ENCODE results near the gene OR10G3.

OR10G3 gene

DNA sequence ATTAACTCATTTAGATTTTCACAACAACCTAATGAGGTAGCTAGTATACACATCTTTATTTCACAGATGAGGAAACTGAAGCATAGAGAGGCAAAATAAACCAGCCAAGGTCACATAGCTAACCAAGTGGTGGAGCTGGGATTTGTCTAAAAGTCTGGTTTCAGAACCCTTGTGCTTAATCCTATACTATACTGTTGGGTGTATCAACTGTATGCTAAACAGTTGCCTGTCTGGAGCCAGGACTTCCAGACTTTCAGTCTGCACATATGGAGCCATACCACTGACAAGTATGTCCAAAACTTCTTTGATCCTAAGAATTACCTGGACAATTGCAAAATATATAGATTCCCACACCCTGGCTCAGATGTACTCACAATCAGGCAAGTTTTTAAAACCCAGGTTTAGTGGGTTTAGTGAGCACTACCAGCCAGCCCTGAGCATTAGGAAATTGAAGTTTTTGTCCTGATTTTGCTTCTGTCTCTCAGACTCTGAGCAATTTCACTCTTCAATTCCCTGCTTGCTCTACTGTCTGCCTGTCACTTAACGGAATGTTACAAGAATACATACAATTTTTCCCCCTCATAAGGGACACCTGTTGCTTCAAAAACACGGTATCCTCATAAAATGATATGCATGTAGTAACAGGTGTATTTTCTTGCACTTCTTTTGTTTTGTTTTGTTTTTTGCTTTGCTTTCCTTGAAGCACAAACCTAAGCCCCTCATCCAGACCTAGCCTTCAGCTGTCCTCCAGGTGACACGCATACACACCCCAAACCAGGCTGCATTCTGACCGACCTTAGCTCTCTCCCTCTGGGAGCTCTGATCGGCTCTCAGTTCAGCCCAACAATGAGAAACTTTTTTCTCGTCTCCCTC, 44.1 kb downstream of the OR10G3 start:
- DNase-seq (ENCODE audit: low read depth) = no peak

DNA sequence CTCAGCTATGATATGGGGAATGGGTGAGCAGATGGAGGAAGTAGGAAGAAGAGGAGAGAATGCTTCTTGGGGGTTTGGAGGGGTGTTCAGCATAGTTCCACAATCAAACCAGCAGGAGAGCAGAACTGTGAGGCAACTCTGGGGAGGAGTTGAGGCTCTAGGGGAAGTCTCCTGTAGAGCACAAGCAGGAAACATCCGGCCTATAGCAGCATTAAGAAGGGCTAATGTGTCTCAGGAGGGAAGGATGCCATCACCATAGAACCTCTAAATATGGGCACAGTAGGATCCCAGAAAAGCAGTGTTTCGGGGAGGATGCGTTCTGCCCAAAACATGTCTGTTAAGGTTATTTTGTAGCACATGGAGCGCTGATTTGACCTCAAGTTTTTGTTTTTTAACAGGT, 45.3 kb downstream of the OR10G3 start:
- no peak for DNase-seq (ENCODE audit: low read depth)

DNA sequence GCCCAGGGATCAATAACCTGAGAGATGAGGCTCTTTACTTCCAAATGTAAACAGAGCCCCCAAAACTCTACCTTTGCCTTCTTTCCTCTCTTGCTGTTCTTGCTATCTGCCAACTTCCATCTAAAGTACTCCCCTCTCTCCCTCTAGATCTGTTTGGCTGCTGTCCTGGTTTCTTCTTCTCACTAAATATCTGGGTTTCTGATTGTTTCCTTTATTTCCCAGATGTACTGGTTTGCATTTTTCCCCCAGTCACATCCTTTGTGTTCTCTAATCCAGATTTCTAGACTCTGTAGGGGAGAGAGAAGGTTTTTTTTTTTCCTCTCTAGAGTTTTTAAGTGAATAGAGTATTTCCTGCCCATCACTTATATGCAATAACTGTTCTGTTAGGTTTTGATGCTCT, 46.6 kb downstream of the OR10G3 start:
- no peak for DNase-seq (ENCODE audit: low read depth)

DNA sequence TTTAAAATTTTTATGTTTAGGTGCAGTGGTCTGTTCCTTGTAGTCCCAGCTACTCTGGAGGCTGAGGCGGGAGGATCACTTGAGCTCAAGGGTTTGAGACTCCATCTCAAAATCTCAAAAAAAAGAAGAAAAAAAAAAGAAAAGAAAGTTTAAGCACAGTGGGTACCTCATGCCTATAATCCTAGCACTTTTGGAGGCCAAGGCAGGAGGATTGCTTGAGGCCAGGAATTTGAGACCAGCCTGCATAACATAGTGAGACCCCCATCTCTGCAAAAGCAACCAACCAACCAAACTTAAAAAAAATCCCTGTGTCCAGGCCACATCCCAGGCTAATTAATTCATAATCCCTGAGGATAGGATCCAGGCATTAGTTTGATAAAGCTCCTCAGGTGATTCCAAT, 50.4 kb downstream of the OR10G3 start:
- DNase-seq (ENCODE audit: low read depth) = no peak

DNA sequence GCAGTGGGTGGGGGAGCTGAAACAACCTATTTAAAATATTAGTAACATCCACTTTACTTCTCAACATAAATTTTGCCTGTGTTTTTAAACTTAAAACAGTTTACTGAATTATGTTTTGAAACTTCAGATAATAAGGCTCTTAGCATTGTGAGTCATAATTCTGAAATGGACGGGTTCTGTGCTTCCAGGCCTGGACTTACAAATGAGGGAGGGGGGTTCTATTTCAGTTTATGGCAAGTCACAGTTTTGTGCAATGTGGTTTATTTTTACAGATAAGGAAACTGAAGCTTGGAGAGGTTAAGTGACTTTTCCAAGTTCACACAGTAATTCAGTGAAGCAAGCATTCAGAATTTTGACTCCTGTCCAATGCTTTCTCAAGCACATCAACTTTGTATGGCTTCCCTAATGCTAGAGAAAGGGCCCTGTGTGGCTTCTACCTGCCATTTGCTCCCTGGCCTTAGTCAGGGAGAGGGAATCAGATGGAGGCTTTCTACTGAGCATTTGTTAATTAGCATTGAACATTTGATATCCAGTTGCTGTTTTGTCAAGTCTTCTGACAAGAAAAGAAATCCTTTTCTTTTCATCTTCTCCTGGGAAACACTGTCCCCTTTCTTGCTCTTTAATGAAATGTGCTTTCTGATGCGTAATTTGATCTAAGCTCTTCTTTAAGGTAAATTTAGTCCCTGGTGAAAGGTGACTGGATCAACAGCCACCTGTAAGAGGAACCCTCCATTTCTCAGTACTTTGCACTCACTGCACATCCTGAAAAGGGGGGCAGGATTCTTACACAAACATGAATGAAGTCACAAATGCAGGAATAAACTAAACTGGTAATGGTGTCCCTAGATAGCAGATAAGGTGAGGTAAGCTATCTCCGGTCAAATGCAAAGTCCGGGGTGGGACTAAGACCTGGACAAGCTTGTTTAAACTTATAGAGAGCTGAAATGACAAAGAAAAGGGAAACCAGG, 51.2 kb downstream of the OR10G3 start:
- no peak for DNase-seq (ENCODE audit: low read depth)

DNA sequence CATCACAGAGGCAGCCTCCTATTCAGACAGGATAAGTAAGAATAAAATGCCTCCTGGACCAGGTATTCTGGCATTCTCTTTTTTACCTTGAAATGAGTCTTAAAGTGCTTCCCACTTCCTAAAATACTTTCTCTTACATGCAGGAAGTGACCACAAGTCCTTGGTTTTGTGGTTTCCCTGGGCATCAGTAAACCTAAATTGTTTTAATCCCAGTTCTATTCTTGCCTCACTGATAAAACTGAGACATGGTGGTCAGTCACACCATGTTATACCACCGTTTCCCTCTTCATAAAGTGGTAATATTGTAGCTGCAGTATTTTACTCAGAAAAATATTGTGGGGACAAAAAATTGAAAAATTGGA, 52.6 kb downstream of the OR10G3 start:
- DNase-seq (ENCODE audit: low read depth) = no peak

DNA sequence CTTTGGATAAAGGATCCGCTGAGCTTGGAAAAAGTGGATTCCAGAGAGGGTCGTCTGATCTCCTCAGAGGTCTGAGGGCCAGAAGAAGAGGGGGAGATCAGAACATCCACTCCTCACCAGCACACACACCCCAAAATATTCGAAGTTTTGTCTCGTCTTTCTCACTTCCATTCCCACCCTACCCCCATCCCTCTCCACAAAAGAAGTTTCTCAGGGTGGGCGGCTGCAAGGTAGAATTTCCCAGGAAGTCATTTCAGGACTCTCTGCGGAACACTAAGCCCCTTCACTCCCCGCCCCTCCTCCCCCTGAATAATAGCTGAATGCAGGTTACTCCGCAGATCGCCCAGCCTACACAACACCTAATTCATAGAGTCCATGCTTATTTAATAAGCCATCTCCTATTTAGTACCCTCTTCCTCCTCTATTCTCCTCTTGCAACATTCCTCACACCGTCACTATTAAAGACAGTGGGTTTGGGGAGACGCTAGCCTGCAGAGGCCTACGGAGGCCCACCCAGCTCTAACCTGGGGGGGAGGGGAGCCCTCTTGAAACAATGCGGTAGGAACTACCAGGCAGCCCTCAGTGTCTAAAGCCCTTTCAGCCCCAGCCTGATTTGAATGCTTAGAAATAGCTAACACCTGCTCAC, 53.1 kb downstream of the OR10G3 start:
- no peak for DNase-seq (ENCODE audit: low read depth)

DNA sequence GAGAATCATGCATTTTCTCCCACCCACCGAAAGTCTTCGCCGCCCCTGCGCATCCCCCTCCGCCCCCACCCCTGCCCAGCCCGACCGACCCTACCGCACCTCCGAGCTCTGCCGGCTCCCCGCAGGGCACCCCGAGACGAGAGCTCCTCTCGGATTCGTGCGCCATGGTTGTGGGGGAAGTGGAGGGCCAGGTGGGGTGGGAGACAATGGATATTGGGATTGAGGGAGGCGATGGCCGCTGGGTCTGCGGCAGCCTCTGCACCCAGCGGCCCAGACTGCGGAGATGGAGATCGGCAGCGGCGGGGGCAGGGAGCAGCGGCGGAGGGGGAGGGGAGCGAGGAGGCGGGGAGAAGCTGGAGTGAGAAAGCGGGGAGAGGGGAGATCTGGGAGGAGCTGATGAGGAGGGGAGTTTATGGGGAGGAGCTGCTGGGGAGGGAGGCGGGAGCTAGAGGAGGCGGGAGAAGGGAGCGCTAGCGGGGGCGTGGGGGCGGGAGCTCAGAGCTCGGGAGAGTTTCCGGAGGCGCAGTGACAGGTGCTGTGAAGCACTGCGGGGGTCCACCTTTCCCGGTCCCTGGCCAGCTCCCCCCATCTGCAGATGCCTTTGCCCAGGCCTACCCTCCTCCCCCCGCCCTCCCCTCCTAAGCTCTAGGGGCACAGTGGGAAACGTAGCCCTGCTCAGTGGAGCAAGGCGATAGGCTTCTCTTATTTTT, 53.8 kb downstream of the OR10G3 start, which contains the start of gene SALL2:
Gene SALL2, minus strand, starts transcription at position 385 of the 710 bp plus-strand sequence. Its CDS starts 219 bp downstream, at position 166.
- peak; percentile 29 for DNase-seq (ENCODE audit: low read depth)

DNA sequence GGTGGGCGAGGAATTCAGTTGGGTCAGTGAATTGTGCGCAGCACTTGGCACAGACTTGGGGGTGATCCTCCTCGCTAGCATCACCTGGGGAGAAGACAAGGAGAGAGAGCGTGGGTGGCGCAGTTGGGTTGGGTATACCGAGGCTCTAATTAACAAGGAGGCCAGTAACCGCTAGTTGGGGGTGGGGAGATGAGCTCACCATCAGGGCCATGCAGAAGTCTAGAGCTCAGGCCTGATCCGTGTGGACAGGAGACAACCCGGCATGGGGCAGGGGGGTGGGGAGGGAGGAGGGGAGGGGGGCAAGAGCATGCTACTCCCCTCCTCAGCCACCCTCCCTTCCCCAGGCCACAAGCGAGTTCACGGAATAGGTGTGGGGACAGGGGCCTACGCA, 54.3 kb downstream of the OR10G3 start:
- DNase-seq (ENCODE audit: low read depth) = no peak

DNA sequence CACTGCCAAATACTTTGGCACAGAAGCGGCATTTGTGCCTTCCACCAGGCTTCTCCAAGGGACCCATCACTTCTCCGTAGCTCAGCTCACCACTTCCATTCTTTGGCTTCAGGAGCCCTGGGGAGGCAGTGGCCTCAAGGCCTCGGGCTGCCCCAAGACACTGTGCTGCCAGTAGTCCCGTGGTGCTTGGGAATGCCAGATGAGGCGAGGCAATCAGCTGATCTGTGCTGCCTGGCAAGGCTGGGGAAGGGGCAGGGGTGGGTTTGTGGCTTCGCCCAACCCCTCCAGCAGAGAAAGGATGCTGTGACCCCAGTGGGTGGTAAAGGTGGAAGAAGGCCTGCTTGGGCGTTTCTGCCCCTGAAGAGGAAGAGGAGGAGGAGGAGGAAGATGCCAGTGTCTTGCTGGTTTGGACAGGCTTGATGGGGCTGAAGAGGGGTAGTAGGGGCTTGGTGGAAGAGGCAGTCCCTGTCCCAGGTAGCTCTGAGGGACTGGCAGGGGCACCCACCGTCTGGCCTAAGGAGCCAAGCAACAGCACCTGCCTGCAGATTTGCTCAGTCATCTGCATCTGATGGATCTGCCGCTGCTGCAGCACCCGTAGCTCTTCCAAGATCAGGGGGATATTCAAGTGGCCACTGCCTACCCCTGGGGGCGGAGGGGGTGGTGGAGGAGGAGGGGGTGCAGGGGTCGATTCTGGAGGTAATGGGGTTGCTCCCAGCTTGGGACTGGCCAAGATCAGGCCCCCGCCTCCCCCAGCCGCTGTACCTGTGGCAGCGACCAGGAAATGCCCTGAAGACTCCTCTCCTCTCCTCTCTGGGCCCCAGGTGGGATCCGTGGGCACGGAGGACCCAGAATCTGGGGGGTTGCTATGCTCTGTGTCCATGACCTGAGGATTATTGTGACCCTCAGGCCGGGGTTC, 55.0 kb downstream of the OR10G3 start:
- no peak for DNase-seq (ENCODE audit: low read depth)

DNA sequence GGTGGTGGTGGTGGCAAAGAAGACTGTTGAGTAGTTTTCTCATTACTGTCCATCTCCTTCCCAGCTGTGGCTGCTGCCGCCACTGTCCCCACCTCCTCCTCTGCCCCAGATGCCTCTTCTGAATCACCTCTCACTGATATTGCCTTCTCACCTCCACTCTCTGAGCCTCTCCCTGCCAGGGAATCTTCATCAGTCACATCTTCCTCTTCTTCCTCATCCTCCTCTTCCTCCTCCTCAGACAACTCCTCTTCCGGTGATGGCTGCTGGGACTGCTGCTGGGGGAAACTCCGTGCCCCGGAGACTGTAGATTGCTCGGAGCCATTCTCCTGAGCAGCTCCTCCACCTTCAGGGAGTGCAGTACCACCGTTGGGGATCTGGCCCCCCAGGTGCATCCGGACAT, 56.7 kb downstream of the OR10G3 start:
- no peak for DNase-seq (ENCODE audit: low read depth)

DNA sequence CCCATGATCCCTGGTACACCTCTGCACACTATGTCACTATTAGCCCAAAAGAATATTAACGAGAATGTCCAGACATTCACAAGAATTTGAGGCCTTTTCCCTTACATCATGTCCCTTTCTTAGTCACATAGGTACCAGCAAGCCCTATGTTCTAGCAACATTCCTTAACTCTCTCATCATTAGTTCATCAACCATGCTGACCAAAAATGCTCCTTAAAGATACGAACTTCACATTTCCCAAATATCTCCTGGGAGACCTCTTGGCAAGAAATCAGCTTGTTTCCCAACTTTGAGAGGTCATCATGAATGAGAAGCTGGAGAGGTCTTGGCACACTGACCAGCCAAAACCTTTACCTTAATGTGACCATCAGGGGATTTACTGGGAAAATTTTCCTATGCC, 58.4 kb downstream of the OR10G3 start:
- DNase-seq (ENCODE audit: low read depth) = no peak

DNA sequence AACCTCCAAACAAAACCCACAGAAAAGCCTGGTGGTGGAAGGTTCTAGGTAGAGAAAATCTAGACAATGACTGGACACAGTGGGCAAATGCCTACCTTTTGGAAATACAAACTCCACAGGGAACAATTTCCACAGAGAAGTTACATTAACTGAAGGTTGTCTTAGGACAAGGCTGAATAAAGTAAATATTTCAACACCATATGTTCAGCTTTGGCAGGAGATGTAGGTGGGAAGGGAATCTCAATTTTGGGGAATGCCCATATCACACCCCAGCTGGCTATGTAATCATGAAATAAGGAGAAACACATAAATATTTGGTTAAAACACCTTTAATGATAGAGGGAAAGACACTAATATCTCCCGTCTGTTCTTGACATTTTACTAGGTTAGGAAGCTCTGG, 59.1 kb downstream of the OR10G3 start:
- DNase-seq (ENCODE audit: low read depth) = no peak

DNA sequence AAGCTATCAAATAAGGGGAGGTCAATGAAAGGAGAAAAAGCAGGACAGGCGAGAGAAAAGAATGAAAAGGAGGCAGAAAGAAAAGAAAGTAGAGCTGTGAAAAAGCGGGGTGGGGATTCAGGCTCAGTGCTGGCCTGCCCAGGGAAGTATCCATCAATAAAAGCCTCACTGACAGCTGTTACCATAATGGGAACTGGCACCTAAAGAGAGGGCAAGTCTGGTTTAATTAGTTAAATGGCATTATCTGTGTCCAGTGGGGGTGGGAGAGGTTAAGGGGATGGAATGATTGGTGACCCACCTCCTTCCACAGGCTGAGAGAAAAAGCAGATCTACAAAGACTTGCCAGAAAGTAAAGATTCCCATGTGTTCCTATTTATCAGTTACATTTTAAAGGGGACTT, 61.2 kb downstream of the OR10G3 start:
- no peak for DNase-seq (ENCODE audit: low read depth)

Measured in stimulated activated CD8-positive, alpha-beta memory T cell treated with anti-CD3 and anti-CD28 coated beads, Interleukin-15, amount 100 ng/mL, for 1 hour (primary cell).